NCI-H1105 treated with DMSO at 0.1 percent for 48 hours (cell line): Measurements from ENCODE around the gene STIM2.

ENCODE experiments used
- DNase-seq: peaks from one replicate; lab custom pipeline; 2025; lab: John Stamatoyannopoulos, UW

STIM2 gene

GRCh38 chr4:27040356-27040755 is 179.7 kb downstream of the STIM2 start:
- no peak for DNase-seq

- no peak for DNase-seq
Observed at GRCh38 chr4:27042411-27042810, 181.8 kb downstream of the STIM2 start.

DNA sequence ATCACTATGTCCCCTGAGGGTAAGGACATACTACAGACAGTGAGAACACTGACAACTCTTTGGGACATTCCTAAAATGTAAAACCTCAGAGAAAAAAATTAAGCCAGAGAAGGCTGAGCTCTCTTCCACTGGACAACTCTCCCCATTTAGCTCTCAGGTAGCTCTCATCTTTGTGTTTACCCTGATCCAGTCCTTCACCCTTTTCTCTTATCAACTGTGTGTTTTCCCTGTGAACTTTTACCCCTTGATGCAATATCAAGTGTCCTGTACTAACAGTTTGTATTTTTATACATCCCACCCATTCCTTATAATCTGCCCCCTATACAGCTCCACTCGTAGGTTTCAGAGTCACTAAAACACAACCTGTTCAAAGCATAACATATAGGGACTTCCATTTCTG is 182.6 kb downstream of the STIM2 start:
- no peak for DNase-seq

DNA sequence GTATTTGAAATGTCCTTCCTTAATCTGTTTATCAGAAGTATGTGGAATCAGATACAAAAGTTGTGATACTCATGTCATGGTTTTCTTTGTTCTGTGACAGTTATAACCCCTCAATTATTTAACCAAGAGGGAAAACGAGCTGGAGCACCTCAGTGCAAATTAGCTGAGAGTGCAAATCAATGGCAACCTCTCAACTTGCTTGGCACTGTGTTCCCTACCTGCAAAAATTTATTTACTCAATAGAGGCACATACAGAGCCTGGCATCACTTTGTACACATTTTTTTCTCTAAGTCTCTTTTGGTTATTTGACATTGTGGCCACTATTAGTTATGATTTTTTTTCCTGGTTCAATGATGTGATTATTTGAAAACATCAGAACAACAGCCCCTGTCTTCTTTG is 186.2 kb downstream of the STIM2 start:
- peak; percentile 36 for DNase-seq

GRCh38 chr4:27048429-27049238 is 188.0 kb downstream of the STIM2 start:
- peak; percentile 46 for DNase-seq

DNA sequence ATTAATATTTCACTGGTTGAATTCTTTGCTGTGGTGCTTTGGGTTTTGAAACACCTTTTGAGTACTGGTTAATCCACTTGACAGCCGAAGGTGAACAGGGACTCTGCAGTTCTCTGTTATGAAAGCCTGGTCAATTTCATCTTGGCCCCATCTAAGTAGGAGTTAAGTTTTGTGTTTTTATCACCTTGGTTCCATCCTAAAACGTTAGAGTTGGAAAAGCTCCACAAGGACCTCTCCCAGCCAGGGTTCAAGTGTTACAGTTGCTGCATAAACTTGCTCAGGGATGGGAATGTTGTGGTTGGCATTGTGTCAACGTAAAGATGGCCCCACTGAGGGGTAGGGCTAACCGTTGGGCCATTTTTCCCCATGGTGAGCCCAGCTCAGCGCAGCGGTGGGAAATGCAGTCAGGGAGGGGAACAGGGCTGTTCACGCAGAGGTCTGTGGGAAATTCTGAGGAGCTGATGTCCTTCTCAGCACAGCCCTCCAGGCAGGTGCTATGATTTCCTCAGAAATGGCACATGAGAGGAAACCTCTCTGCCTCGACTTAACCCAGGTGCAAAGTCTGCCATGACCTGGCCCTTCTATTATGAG is 188.7 kb downstream of the STIM2 start:
- no peak for DNase-seq

DNA sequence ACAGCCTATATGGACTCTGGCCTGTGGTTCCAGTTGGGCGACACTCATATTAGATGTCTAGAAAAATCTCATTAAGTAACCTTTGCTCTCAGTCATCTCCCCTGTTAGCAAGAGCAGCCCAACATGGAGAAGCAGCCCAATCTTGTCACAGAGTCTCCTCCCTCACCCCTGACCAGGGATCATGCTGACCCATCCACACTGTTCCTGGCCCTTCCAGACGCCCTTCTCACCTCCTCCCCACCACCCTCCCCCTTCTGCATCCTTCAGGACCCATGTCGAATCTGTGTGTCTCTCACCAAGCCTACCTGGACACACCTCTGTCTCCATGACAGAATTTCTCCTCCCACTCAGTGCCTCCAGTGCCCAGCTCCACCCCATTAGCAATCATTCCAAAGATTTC is 190.1 kb downstream of the STIM2 start:
- no peak for DNase-seq

DNA sequence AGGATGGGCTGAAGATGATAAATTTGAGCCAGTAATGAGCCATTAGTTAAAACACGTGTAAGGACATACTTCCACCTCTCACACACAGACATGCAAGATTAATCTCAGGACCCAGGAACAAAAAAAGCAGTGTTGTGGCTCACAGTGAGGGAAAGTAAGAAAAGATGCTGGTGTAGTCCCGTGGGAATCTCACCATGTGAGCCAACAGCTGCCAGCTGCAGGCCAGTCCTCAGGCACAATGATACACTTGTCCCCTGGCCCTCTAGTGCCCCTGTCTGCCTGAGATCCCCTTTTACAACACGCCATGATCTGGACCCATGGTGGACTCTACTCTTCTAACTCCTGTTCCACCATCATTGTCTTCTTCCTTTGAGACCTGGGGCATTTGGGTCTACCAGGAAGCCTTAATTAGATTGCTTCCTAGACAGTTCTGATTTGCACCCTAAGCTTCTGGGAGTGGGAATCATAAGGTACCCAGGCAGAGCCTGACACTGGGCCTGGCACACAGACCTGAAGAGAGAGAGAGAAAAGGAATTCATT is 194.7 kb downstream of the STIM2 start:
- DNase-seq: no peak

DNA sequence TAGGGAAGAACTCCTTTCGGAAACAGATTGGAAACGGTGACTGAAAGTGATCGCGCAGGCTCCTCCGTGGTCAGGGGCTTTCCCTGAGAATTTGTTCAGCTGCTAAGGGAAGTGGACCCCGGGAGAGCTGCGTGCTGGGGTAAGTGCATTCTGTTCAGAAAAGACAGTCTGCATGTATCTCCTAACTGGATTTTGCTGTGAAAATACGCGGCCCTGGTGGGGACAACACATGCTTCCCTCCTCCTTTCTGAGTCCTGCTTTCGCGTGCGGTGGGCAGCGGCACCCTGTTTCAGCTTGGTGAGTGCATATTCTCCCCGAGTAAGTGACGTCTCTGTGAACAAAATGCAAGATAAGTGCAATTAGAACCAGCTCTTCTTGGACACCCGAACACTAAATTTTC is 195.6 kb downstream of the STIM2 start:
- DNase-seq: no peak

GRCh38 chr4:27057053-27057452 is 196.4 kb downstream of the STIM2 start:
- DNase-seq: no peak

- no peak for DNase-seq
Observed at GRCh38 chr4:27057662-27058061, 197.0 kb downstream of the STIM2 start.

DNA sequence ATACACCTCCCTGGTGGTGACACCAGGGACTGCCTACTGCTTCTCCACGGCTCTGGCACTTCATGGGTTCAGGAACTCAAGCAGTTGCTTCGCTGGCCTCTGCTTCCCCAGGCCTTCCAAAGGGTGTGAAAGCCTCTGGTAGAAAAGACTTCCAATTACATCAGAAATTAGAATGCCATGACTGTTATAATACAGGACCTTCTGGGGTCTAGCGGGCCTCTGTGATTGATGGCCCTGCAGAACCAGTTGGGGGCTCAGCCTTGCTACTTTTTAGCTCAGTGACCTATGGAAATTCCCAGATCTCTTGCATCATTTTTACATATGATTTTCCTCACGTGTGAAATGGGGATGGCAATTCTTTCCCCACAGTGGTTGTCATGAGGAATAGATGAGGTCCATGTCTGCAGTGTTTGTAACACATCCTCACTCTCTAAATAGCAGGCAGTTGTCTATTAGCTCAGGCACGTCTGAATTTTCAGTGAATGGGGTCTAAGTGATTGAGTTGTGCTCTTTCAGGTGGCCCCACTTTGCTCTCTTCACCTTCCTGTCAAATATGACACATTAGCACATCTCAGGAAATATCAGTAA is 198.3 kb downstream of the STIM2 start:
- no peak for DNase-seq

GRCh38 chr4:27059446-27059845 is 198.8 kb downstream of the STIM2 start:
- no peak for DNase-seq

DNA sequence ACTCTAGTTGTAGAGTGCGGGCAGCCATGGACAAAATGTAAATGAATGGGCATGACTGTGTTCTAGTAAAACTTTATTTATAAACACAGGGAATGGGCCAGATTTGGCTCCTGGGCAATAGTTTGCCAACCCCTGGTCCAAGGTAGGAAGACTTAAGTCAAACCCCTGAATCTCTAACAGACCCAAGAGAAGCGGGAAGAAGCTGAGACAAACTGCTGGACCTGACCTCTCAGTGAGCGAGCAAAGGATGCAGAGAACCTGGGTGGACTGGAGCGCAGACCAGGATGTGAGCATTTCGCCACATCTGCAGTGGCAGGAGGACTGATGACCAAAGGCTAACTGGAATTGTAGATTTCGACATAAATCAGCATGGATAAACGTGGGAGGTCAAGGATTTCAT is 201.6 kb downstream of the STIM2 start:
- DNase-seq: no peak

DNA sequence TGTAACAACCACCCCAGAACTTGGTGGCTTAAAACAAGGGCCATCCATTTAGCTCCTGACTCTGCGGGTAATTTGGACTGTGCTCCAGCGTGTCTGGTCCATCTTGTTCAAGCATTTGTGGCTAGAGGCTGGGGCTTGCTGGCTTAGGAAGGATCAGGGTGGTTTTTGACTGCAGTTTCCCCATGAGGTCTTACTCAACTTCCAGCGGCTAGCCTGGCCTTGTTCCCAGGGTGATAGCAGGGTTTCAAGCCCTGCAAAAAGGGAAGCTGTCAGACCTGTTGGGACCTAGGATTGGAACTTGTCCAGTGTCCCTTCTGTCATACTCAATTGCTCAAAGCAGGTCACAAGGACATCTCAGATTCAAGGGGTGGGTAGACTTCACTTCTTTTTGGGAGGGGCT is 205.9 kb downstream of the STIM2 start:
- DNase-seq: no peak

- no peak for DNase-seq
Observed at GRCh38 chr4:27068151-27068867, 207.7 kb downstream of the STIM2 start.
